Left hindlimb (tissue), 1 donor: ENCODE measurements around the gene ADGRA1.
A peak's percentile ranks its signal among the peaks of the same experiment; 100 is the strongest.

Source experiments
- DNase-seq: peaks from one replicate; pipeline ENCODE4 v3.0.0-alpha.2; 2018

Gene ADGRA1

GRCh38 chr10:133114726-133115452 is 27.2 kb downstream of the ADGRA1 start:
- DNase-seq: no peak

GRCh38 chr10:133115453-133115842 is 27.7 kb downstream of the ADGRA1 start:
- DNase-seq: no peak

GRCh38 chr10:133115976-133116375 is 28.3 kb downstream of the ADGRA1 start:
- DNase-seq: no peak

GRCh38 chr10:133116455-133116854 is 28.7 kb downstream of the ADGRA1 start:
- DNase-seq: no peak

- no peak for DNase-seq
Observed at GRCh38 chr10:133117036-133117687, 29.4 kb downstream of the ADGRA1 start.

GRCh38 chr10:133117688-133118071 is 30.0 kb downstream of the ADGRA1 start:
- no peak for DNase-seq

GRCh38 chr10:133121479-133121878 is 33.8 kb downstream of the ADGRA1 start:
- DNase-seq: no peak

- no peak for DNase-seq
Observed at GRCh38 chr10:133122171-133122935, 34.6 kb downstream of the ADGRA1 start.

- DNase-seq: no peak
Observed at GRCh38 chr10:133123050-133123745, 35.5 kb downstream of the ADGRA1 start.

GRCh38 chr10:133123746-133124356 is 36.1 kb downstream of the ADGRA1 start:
- no peak for DNase-seq

GRCh38 chr10:133124357-133125211 is 36.9 kb downstream of the ADGRA1 start:
- peak; percentile 56 for DNase-seq

GRCh38 chr10:133125901-133126300 is 38.2 kb downstream of the ADGRA1 start:
- no peak for DNase-seq

GRCh38 chr10:133126431-133127290 is 38.9 kb downstream of the ADGRA1 start:
- peak; percentile 23 for DNase-seq

- peak; percentile 10 for DNase-seq
Observed at GRCh38 chr10:133127291-133128125, 39.8 kb downstream of the ADGRA1 start.

- peak; percentile 8 for DNase-seq
Observed at GRCh38 chr10:133128126-133129070, 40.7 kb downstream of the ADGRA1 start.

- no peak for DNase-seq
Observed at GRCh38 chr10:133129071-133129858, 41.5 kb downstream of the ADGRA1 start.

- no peak for DNase-seq
Observed at GRCh38 chr10:133129859-133130495, 42.3 kb downstream of the ADGRA1 start.
